Activated T-cell treated with anti-CD3 and anti-CD28 coated beads, Interleukin-2, amount 50 U/mL, for 4 hours (primary cell): ENCODE data around the gene PAX4. TPM values are rescaled to one million over a fixed set of nuclear protein-coding genes. Genes with fewer than 3 reads are reported as not detected.

Experiments
- ATAC-seq, 2 donors: fragments of 200-7000 bp; cut with Tn5 transposase; one replicate each; pipeline ENCODE4 v1.10.0; 2021
- DNase-seq: peaks from one replicate; pipeline ENCODE4 v3.0.0-alpha.2; 2020
- H3K27me3 Mint-ChIP-seq: one replicate; pipeline ENCODE4 v1.8.0; 2021; ENCODE audit warnings: low read depth, mixed read lengths
- H3K36me3 Mint-ChIP-seq: one replicate; pipeline ENCODE4 v1.8.0; 2022; ENCODE audit warnings: mixed read lengths; ENCODE audit not compliant: insufficient read depth
- H3K4me1 Mint-ChIP-seq: one replicate; pipeline ENCODE4 v1.8.0; 2021; ENCODE audit warnings: low read depth, mixed read lengths
- H3K4me3 Mint-ChIP-seq: one replicate; pipeline ENCODE4 v1.8.0; 2021; ENCODE audit warnings: mild to moderate bottlenecking, moderate library complexity, mixed read lengths
- H3K9me3 Mint-ChIP-seq: one replicate; pipeline ENCODE4 v1.8.0; 2021; ENCODE audit warnings: mixed read lengths
- total RNA-seq, 3 donors: library from RNA; stranded (reverse); gene quantifications; one replicate each; pipeline ENCODE4 v1.2.1, GENCODE V29; 2021

Gene PAX4
- total RNA-seq, 3 donors from 2014 or later = not detected

DNA sequence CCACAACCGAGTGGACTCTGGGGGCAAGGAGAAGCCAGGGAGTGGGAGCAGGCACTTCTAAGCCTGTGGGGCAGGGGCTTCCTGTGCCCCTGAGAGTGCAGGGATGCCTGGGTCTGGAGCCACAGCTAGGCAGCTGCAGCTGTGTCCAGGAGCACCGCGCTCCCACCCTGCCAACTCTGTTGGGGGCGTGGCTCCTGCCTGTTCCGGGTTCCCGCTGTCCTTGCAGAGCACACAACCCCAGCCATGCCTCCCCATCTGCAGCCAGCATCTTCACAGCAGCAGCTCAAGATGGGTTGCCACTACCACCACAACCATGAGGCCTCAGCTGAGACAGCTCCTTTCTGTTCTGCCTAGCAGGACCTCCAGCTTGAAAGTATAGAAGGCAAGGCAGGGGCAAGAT is 8.6 kb downstream of the PAX4 start:
- Mint-ChIP-seq H3K36me3 (no peaks in the 10 kb centered on the region), H3K27me3 (peaks cover 20% of the 10 kb centered on the region), H3K9me3 (no peaks in the 10 kb centered on the region), H3K4me1 (no peaks in the 10 kb centered on the region), H3K4me3 (no peak overlapping the region)
- no peak for DNase-seq
- ATAC-seq = no peak

DNA sequence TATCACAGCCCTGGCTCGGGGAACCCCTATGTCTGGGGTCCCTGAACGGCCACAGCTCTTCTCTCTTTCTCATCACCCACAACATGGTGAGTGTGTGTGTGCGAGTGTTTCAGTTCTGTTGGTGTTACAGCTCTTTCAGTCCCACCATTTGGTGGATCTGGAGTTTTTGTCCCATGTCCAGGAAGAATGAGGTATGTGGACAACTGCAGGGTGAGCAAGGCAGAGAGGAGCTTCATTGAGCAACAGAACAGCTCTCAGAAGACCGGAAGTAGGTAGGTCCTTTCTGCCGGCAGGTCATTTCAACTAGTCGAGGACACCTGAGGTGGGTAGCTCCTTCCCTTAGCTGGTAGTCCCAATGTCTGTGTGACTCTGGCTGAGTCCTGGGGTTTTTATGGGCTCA is 9.5 kb downstream of the PAX4 start:
- no peak for DNase-seq
- H3K9me3 Mint-ChIP-seq = no peaks in the 10 kb centered on the region
- H3K4me1 Mint-ChIP-seq = no peaks in the 10 kb centered on the region
- ATAC-seq = no peak
- no peak overlapping the region for H3K4me3 Mint-ChIP-seq
- no peaks in the 10 kb centered on the region for H3K36me3 Mint-ChIP-seq
- peaks cover 18% of the 10 kb centered on the region for H3K27me3 Mint-ChIP-seq

DNA sequence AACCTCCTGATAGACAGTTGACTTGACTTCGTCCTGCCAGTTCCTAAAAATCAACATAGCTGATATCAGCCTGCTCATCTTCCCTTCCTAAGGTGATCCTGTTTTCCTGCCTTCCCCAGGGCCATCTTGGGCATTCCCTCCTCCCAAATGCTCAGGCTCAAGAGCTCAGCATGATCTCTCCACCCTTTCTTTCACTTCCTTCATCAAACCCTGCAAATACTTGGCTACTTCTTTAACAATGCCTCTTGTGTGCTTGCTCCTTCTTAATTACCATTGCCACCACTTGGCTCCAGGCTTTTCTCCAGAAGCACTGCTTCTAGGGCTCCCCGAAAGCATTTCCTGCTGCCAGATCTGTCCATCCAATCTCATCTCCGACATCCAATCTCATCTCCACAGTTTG is 17.1 kb downstream of the PAX4 start:
- no peaks in the 10 kb centered on the region for H3K4me1 Mint-ChIP-seq
- no peak for ATAC-seq
- H3K4me3 Mint-ChIP-seq = no peak overlapping the region
- H3K27me3 Mint-ChIP-seq = no peaks in the 10 kb centered on the region
- peaks cover 3% of the 10 kb centered on the region for H3K36me3 Mint-ChIP-seq
- no peak for DNase-seq
- H3K9me3 Mint-ChIP-seq = no peaks in the 10 kb centered on the region

DNA sequence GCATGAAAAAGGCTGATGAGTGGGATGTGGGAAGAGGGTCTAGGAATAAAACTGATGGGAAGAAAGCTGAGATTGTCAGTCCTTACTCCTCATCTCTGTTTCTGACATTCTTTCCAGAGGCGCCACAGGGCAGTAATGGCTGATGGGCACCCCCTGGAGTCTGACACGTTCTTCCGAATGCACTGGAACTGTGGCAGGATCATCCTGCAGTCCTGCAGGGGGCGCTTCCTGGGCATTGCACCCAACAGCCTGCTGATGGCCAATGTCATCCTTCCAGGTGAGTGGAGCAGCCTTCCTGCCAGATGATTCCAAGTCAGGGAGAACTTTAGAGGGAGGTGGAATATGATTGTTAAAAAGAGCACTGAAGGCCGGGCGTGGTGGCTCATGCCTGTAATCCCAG is 19.6 kb downstream of the PAX4 start:
- no peak for DNase-seq
- no peaks in the 10 kb centered on the region for H3K27me3 Mint-ChIP-seq
- peaks cover 3% of the 10 kb centered on the region for H3K36me3 Mint-ChIP-seq

DNA sequence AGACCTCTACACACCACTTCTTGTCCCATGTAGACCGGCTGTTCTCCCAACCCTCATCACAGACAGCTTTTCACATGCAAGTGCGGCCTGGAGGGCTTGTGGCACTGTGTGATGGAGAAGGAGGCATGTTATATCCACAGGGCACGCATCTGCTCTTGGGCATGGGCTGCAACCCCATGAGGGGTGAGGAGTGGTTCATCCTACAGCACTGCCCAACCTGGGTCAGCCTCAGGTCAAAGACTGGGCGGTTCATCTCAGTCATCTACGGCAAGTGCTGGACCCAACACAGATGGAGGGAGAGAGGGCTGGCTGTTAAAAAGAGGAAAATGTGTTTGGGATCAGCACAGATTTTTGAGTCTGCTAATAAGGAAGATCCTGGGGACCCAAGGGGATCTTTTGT is 22.2 kb downstream of the PAX4 start:
- DNase-seq (no peak), ATAC-seq (no peak)
- Mint-ChIP-seq H3K27me3 (no peaks in the 10 kb centered on the region), H3K4me3 (no peak overlapping the region), H3K4me1 (peaks cover 4% of the 10 kb centered on the region), H3K36me3 (peaks cover 11% of the 10 kb centered on the region), H3K9me3 (no peaks in the 10 kb centered on the region)

More for the DNA sequence above, 19.6 kb downstream of the PAX4 start:
- H3K9me3 Mint-ChIP-seq = no peaks in the 10 kb centered on the region
- ATAC-seq = no peak
- H3K4me1 Mint-ChIP-seq = no peaks in the 10 kb centered on the region
- no peak overlapping the region for H3K4me3 Mint-ChIP-seq

DNA sequence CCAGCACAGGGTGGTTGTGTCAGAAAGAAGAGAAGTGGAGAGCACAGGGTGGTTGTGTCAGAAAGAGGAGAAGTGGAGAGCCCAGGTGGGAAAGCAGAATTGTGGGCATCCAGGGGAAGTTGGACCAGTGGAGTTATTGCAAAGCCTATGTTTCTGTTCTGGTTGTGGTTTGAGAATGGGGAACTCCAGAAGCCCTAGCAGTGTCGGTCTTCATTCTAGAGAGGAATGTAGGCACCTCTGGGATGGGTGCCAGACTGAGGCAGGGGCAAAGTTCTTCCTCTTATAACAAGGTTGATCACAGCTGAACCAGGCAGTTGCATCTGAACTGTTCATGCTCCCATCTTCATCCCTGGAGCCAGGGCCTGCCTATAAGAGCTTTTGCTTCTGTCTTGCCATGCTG is 23.5 kb downstream of the PAX4 start:
- ATAC-seq = no peak
- Mint-ChIP-seq H3K36me3 (peaks cover 13% of the 10 kb centered on the region), H3K9me3 (no peaks in the 10 kb centered on the region), H3K4me1 (peaks cover 10% of the 10 kb centered on the region), H3K27me3 (no peaks in the 10 kb centered on the region), H3K4me3 (no peak overlapping the region)
- no peak for DNase-seq

DNA sequence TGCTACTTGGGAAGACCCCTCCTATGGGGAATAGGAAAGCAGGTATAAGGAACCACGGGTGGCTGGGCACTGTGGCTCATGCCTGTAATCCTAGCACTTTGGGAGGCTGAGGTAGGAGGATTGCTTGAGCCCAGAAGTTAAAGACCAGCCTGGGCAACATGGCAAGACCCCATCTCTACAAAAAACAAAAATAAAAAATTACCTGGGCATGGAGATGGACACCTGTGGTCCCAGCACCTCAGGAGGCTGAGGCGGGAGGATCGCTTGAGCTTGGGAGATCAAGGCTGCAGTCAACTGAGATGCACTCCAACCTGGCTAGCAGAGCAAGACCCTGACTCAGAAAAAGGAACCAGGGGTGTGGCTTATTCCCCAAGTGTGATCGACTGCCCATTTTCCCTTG is 25.4 kb downstream of the PAX4 start:
- no peaks in the 10 kb centered on the region for H3K27me3 Mint-ChIP-seq
- no peak for DNase-seq
- no peak for ATAC-seq
- H3K9me3 Mint-ChIP-seq = no peaks in the 10 kb centered on the region
- H3K4me1 Mint-ChIP-seq = peaks cover 19% of the 10 kb centered on the region
- no peak overlapping the region for H3K4me3 Mint-ChIP-seq
- peaks cover 13% of the 10 kb centered on the region for H3K36me3 Mint-ChIP-seq

DNA sequence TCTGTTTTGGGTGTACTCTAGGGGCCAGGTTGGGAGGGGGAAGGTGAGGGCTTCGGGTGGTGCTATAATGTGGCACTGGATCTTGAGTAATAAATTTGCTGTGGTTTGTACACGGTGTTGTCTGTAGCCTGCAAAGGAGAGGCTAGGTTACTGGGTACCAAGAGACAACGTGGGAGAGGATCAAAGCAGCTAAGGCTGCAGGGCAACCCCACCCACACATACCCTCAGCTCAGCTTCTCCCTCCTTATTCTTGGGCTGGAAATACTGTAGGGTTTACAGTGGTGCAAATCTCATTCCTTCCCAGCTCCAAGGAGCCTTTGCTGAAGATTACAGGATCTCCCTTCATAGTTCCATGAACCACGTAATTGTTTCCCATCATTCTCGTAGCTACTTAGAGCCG is 26.4 kb downstream of the PAX4 start:
- Mint-ChIP-seq H3K4me3 (no peak overlapping the region), H3K9me3 (no peaks in the 10 kb centered on the region), H3K27me3 (no peaks in the 10 kb centered on the region), H3K36me3 (peaks cover 13% of the 10 kb centered on the region), H3K4me1 (peaks cover 26% of the 10 kb centered on the region)
- ATAC-seq (no peak), DNase-seq (no peak)

DNA sequence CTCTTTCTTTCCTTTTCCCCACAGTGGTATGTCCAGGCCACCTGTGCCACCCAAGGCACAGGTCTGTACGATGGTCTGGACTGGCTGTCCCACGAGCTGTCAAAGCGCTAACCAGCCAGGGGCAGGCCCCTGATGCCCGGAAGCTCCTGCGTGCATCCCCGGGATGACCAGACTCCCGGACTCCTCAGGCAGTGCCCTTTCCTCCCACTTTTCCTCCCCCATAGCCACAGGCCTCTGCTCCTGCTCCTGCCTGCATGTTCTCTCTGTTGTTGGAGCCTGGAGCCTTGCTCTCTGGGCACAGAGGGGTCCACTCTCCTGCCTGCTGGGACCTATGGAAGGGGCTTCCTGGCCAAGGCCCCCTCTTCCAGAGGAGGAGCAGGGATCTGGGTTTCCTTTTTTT is 26.8 kb downstream of the PAX4 start:
- no peak for ATAC-seq
- peaks cover 30% of the 10 kb centered on the region for H3K4me1 Mint-ChIP-seq
- no peaks in the 10 kb centered on the region for H3K9me3 Mint-ChIP-seq
- no peak overlapping the region for H3K4me3 Mint-ChIP-seq
- no peak for DNase-seq
- H3K36me3 Mint-ChIP-seq = peaks cover 13% of the 10 kb centered on the region
- H3K27me3 Mint-ChIP-seq = no peaks in the 10 kb centered on the region

DNA sequence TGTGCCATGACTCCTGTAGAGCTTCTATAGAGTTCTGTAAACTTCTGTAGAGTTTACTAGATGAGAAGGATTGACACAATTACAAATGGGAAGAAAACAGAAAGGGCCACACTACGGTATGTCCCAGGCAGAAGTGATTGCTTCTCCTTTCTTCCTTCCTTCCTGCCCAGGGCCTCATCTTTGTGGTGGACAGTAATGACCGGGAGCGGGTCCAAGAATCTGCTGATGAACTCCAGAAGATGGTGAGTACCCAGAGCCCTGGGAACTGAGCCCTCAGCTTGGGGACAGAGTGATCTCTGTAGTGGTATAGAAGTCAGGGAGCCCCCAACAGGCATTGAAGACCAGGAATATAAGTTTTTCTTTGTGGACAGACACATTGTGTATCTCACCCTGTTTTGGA is 28.0 kb downstream of the PAX4 start:
- peak overlapping the region; percentile 93 for H3K4me3 Mint-ChIP-seq
- ATAC-seq = no peak

DNA sequence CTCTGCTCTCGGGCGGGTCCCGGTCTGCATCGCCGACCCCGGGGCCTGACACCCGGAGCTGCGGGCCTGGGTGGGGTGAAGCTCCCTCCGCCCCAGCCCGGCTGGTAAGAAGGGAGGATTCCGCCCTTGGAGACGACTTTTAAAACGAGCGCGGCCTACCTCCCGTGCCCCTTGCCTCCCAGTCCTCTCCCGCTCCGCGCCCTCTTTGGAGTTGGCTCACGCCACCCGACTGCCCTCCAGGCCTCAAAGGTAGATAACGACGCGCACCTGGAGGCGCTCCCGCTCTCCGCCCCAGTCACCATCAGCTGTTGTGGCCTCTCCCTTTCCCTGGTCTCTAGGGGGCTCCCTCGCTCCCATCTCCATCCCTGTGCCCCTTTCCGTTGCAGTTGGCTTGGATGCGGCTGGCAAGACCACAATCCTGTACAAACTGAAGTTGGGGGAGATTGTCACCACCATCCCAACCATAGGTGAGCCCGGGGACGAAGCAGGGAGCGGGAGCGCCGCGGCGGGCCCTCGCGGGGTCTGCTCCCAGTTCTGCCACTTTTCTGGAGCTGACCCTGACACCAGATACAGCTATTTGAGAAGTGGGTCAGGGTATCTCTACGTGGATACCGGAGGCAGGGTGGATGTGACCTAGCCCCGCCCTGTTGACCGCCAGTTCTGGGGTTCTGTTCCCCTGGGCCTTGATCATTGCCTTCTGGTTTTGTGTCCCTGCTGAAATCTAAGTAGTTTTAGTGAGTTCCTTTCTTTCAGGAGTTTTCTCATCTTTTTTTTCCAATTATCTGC is 29.1 kb downstream of the PAX4 start:
- H3K4me1 Mint-ChIP-seq = peaks cover 45% of the 10 kb centered on the region
- peak; percentile 17 for DNase-seq
- peak overlapping the region; percentile 93 for H3K4me3 Mint-ChIP-seq
- ATAC-seq = peak; percentile 34 to 37
- peaks cover 13% of the 10 kb centered on the region for H3K36me3 Mint-ChIP-seq
- no peaks in the 10 kb centered on the region for H3K27me3 Mint-ChIP-seq
- no peaks in the 10 kb centered on the region for H3K9me3 Mint-ChIP-seq

More for the DNA sequence above, 28.0 kb downstream of the PAX4 start:
- Mint-ChIP-seq H3K27me3 (no peaks in the 10 kb centered on the region), H3K4me1 (peaks cover 35% of the 10 kb centered on the region), H3K9me3 (no peaks in the 10 kb centered on the region), H3K36me3 (peaks cover 13% of the 10 kb centered on the region)
- no peak for DNase-seq

DNA sequence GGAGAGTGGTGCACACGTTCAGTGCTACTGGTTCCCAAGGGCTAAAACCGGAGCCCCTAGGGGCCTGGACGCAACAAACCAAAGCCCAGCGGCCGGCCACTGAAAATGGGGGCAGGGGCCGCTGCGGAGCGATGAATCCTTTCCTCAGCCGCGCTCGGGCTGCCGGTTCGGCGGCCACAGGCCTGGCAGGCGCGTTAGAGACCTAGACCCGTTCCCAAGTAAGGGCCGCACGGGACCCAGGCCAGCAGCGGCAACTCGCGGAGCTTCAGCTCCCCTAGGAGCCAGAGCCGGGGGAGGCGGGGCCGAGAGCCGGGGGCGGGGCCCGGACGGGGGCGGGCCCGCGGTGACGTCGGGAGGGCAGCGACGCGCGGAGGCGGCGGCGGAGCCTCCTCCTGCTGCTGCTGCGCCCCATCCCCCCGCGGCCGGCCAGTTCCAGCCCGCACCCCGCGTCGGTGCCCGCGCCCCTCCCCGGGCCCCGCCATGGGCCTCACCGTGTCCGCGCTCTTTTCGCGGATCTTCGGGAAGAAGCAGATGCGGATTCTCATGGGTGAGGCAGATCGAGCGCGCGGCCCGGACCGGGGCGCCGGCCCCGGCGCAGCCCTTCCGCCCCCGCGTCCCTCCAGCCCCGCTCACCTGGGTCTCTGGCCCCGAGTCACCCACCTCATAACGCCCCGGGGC is 29.8 kb downstream of the PAX4 start, which contains the start of gene ARF5:
Gene ARF5, plus strand, starts transcription at position 393 of the 678 bp plus-strand sequence. Its CDS starts 88 bp downstream, at position 481.
- no peaks in the 10 kb centered on the region for H3K9me3 Mint-ChIP-seq
- no peaks in the 10 kb centered on the region for H3K27me3 Mint-ChIP-seq
- H3K36me3 Mint-ChIP-seq = peaks cover 14% of the 10 kb centered on the region
- H3K4me3 Mint-ChIP-seq = peak within 1 kb of the TSS; percentile 93
- ATAC-seq = peak; percentile 79 to 80
- H3K4me1 Mint-ChIP-seq = peaks cover 52% of the 10 kb centered on the region
- DNase-seq = peak; percentile 89

DNA sequence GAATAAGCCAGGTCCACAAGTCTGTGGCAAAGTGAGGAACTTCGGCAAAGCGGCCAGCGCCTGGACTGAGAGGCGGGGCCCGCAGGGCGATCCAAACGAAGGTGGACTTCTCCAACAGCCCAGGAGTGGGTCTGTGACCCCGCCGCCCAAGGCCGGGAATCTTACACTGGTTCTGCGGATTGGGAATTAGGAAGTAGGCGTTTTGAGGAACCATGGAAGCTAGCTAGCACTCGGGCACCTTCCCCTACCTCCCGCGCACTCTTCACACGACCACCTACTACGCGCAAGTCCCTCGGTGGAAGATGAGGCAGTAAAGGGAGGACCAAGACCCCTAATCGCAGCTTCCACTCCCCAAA is 30.3 kb downstream of the PAX4 start:
- DNase-seq = no peak

DNA sequence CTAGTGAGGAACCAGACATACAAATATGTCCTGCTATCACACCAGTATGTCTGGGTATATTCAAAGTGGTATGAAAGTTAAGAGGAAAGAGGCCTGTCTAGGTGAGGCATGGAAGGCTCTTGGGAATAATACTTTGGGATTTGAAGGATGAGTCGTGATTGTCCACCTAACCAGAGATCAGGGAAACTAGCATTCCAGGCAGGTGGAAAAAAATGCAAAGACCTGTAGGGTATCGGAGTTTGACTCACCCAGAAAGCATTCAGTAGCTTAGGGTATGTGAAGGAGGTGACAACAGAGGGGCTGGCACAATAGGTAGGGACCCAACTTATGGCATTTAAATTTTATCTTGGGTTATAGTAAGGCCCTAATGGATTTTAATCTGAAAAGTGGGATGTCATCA is 31.6 kb downstream of the PAX4 start:
- peaks cover 66% of the 10 kb centered on the region for H3K4me1 Mint-ChIP-seq
- H3K4me3 Mint-ChIP-seq = peak overlapping the region; percentile 92
- ATAC-seq (no peak), DNase-seq (no peak)
- peaks cover 22% of the 10 kb centered on the region for H3K36me3 Mint-ChIP-seq
- H3K9me3 Mint-ChIP-seq = no peaks in the 10 kb centered on the region
- no peaks in the 10 kb centered on the region for H3K27me3 Mint-ChIP-seq

More for the DNA sequence above, 30.3 kb downstream of the PAX4 start:
- Mint-ChIP-seq H3K27me3 (no peaks in the 10 kb centered on the region), H3K4me1 (peaks cover 57% of the 10 kb centered on the region), H3K36me3 (peaks cover 19% of the 10 kb centered on the region), H3K9me3 (no peaks in the 10 kb centered on the region), H3K4me3 (peak overlapping the region; percentile 92)
- ATAC-seq = no peak
